Inflammatory macrophage (primary cell): ENCODE results near the gene ZBTB6.

Experiments used
- DNase-seq, 2 donors: peaks; one replicate each; pipeline ENCODE4 v3.0.0-alpha.2; 2020 to 2022
- total RNA-seq, 18 experiments: gene quantifications; one replicate each; lab custom pipeline; 2026; ENCODE audit warnings: mixed read lengths in 6 of 18, inconsistent platforms in 2 of 18; lab: John Stamatoyannopoulos, UW

The ZBTB6 gene
- 7.5 to 32.6 (median 17.3) reads per million in 18 experiments for total RNA-seq

DNA sequence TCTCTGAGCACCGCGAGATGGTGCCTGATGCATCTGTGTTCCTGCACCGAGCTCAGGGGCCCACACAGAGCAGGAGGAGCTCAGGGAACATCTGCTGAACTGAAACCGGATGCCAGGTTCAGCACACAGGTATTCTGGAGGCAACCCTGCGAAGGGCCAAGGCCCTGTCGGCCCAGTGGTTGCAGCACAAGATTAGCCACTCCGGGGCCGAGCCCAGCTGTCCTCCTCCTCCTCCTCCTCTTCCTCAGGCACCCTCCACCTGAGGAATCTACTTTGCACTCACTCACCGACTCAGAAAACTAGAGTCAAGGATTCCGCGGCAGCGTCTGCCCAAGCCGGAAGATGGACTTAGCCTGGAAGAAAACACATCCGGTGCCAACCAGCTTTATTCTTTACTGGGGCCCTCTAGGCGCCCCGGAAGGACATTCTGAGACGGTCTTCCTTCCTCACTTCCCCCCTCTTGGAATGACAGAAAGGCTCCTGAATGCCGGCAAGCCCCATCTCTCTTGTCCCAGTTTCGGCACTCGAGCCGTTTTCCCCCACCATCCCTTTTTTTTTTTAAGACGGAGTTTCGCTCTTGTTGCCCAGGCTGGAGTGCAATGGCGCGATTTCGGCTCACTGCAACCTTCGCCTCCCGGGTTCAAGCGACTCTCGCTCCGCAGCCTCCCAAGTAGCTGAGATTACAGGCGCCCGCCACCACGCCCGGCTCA, at the start of gene ZBTB6:
TSS of gene ZBTB6 (minus strand) at position 360 of the 710 bp plus-strand sequence. CDS start 1,251 bp downstream, outside the sequence.
- DNase-seq = peak; percentile 82 to 86

DNA sequence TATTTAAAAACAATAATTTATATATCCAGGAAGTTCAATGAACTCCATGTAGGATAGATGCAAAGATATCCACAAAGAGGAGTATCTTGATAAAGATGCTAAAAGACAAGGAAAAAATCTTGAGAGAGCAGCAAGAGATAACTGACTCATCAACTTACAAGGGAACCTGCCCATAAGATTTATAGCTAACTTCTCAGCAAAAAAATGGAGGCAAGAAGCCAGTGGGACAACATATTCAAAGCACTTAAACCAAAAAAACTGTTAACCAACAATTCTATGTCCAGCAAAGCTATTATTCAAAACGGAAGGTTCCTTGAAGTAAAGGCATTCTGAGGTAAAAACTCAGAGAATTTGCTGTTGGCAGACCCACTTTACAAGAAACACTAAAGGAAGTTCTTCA, 48.0 kb upstream of the ZBTB6 start:
- DNase-seq = no peak

DNA sequence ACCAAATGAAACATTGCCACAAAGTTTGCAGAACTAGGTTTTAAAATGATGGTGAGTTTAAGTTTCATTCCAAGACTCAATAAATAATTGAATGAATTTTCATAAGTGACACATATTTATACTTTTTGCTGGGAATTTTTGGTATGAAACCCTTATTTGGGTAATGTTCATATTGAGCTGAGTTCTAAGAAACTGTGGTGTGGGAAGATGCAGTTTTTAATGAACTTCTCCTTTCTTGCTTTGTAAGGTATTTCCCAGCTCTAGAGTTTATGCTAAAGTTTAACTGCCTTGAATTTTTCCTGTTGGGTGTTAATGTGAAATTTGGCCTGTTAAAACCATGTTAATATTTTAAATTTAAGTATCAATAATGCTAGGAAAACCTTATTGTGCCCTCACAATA, 42.8 kb upstream of the ZBTB6 start:
- DNase-seq = no peak

GRCh38 chr9:122954253-122954691, 41.1 kb upstream of the ZBTB6 start:
- DNase-seq = no peak

DNA sequence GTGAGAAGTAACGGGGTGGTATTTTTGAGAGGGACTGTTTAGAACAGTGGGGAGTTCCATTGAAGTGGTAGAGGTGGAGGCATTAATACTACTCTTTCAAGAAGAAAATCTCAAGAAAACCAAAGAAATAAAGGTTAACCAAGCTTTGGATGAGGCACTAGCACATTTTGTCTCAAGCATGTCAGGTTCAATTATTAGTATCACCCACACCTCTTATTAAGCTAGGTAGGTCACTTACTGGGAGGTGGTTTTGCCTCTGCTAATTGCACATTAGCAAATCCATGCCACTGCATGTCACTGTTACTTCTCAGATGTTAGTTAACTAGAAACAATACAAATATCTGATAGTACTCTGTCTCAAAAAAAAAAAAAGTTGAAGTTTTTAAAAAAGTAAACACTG, 37.9 kb upstream of the ZBTB6 start:
- no peak for DNase-seq

GRCh38 chr9:122950263-122950662, 37.1 kb upstream of the ZBTB6 start:
- DNase-seq = no peak

DNA sequence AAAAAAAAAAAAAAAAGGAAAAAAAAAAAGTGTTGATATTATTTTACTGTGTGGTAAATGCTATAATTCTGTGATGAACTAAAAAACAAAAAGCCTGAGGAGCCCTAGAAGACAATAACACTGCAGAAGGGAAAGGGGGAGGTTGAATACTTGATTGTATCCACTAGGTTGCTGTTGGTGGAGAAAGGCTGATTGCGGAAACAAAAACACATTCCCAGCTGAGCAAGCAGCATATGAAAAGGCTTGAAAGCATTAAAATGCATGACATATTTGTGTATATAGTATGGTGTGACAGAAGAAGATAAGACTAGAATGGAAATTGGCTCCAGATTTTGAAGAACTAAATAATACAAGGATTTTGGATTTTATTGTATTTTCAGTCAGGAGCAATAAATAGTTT, 36.6 kb upstream of the ZBTB6 start:
- no peak for DNase-seq

GRCh38 chr9:122948313-122948712, 35.2 kb upstream of the ZBTB6 start:
- no peak for DNase-seq

DNA sequence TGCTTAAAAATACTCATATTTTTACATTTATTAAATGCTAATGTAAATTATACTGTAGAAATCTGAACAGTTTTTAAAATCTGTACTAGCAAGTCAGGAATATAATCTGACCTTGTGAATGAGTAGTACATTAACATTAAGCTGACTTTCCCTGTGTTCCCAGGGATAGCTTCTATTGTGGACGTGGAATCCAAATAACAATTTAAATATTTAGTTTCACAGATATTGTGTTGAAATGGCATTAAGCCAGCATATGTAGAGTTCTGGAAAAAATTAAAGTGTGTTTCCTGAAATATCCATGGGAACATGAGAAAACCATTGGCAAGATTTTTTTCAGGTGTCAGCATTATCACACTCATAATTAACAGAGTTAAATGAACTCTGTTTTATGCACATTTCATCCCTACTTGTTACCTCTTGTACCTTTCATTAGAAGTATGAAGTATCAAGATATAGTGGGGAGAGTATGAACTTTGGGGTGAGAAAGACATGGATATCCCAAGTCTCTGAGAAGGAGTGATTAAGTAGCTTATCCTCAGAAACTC, 33.4 kb upstream of the ZBTB6 start:
- DNase-seq = no peak

GRCh38 chr9:122944960-122945888, 32.1 kb upstream of the ZBTB6 start:
- DNase-seq = no peak

DNA sequence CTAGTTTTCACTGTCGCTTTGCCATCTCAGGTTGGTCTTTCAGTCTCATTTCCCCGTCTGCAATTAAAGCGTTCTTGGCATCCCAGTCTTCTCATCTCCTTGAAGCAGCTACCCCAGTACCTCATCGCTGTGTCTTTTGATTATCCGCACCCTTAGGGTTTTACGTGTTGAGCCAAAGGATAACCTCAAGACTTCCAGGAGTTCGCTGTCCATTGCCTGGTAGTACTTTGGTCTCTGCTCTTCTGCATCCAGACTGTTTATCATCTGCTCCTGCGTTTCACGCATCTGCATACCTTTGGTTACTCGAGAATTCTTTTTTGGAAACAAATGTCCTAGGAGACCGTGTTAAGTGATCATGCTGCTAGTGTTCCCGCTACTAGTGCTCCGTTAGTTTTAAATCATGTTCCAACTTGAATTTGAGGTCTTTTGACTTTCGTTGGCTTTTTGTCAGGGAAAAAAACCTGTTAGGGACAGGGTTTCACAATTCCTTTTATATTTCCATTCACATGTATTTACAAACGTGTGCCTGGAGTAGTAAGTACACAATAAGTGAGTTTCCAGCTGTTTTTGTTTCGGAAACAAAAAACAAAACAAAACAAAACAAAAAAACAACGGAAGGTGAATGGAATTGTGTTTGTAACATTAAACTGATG, 28.6 kb upstream of the ZBTB6 start:
- DNase-seq = peak in 1 of 2 donors; percentile 15

GRCh38 chr9:122940749-122941581, 27.8 kb upstream of the ZBTB6 start, which contains the start of gene RABGAP1:
Gene RABGAP1, plus strand, starts transcription at chr9:122941020. Its CDS starts 16,040 bp downstream, at chr9:122957060.
- peak; percentile 98 to 99 for DNase-seq

DNA sequence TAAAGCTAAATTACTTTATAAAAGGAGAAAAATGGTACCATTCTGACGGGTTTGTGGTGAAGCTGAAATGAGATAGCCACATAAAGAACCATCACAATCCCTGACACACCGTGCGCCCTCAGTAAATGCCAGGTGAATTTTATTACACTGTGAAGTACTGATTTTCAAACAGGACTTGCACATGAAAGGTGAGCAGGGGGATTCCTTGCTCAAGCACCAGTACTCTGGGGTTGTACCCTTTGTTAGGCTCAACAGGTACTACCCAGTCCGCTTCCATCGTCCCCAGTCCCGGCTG, 27.3 kb upstream of the ZBTB6 start:
- DNase-seq = no peak

DNA sequence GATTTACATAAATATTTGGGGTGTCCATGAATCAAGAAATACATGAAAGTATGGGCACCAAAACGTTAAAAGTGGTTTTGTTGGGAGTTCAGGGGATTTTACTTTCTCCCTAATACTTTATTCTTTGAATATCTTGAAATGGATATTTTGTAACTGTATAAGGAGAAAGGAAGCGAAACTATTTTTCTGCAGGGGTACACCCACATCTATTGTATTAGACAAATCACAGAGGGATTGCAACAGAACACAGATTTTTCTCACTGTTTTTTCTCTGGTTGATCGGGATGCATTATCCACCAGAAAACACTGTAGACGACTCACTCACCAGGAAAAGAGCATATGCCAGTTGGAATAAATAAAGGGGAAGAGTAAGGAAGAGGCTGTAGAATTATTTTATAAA, 26.5 kb upstream of the ZBTB6 start:
- peak; percentile 44 to 77 for DNase-seq

- no peak for DNase-seq
Observed at GRCh38 chr9:122936883-122937282, 23.8 kb upstream of the ZBTB6 start.

GRCh38 chr9:122936464-122936863, 23.3 kb upstream of the ZBTB6 start:
- DNase-seq = no peak

DNA sequence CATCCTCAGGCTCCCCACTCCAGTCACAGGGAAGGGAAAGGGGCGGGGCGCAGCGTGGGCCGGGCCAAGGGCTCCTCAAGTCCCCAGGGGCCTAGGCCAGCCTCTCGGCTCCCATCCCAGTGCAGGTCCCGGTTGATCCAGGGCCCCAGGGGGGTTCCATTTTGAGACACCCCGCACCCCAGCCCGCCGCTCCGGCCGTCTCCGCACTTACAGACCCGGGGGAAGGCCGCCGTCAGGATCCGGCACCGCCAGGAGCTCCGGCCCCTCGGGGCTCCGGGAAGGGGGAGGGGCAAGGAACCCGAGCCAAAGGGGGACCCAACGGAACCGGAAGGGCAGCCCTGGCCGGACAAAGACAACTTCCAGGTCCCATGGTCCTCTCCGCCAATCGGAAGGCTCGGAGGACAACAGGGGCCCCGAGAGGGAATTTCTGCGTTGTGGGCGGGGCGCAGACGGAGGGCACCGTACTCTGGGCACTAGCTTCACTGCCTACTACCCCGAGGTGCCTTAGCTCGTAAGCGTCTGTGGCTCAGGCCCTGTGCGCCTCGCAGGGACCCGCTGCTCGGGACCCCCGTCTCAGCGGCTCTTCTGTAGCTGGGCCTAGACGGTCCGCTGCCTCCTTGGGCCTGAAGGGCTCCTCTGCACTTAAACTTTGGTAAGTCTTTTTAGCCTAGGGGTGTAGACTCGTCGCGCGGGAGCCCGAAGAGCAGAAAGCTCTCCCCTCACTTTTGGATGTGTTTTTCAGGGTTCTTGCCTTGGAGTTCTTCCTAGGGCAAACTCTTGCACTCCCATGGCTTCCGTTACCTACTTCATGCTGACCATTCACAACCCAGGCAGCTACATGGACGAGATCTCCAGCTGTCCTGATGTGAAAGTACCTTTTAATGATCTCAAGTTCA, 18.4 kb upstream of the ZBTB6 start, which contains the start of gene ZBTB26:
TSS of gene ZBTB26 (minus strand) at position 287 of the 896 bp plus-strand sequence. CDS start 11,578 bp downstream, outside the sequence.
- DNase-seq = peak; percentile 95

- DNase-seq = peak in 1 of 2 donors; percentile 33
Observed at GRCh38 chr9:122930541-122931225, 17.6 kb upstream of the ZBTB6 start.

GRCh38 chr9:122929796-122930354, 16.8 kb upstream of the ZBTB6 start:
- peak; percentile 62 to 67 for DNase-seq

- no peak for DNase-seq
Observed at GRCh38 chr9:122923947-122924346, 10.8 kb upstream of the ZBTB6 start.
